ENCODE data around the gene RBBP5.

- TF ChIP-seq ARNTL (CRISPR knock-in tag; IDR thresholded peaks at IDR 0.05; ENCODE audit: borderline replicate concordance, low read depth) (no peak), ZNF70 (CRISPR knock-in tag; IDR thresholded peaks at IDR 0.05) (no peak), ISL1 (CRISPR knock-in tag; IDR thresholded peaks at IDR 0.05) (no peak)
These were observed 62.9 kb downstream of the RBBP5 start for GRCh38 chr1:205058853-205059252.

Measured in SK-N-SH treated with all-trans-retinoic acid at 6 μM for 48 hours (cell line).